HG03095 (cell line): Measurements from ENCODE around the gene TTBK2.
A peak's percentile ranks its signal among the peaks of the same experiment; 100 is the strongest.
"Not testable (repeated sequence)": the region's sequence is repeated elsewhere in the genome, so short reads cannot be mapped to it uniquely, and the experiment has no call there.

Source experiments
- ATAC-seq: cut with Tn5 transposase; IDR thresholded peaks from one replicate; pipeline ENCODE4 v1.9.1; 2021; ENCODE audit warnings: moderate library complexity; ENCODE audit not compliant: unreplicated experiment

TTBK2 gene

DNA sequence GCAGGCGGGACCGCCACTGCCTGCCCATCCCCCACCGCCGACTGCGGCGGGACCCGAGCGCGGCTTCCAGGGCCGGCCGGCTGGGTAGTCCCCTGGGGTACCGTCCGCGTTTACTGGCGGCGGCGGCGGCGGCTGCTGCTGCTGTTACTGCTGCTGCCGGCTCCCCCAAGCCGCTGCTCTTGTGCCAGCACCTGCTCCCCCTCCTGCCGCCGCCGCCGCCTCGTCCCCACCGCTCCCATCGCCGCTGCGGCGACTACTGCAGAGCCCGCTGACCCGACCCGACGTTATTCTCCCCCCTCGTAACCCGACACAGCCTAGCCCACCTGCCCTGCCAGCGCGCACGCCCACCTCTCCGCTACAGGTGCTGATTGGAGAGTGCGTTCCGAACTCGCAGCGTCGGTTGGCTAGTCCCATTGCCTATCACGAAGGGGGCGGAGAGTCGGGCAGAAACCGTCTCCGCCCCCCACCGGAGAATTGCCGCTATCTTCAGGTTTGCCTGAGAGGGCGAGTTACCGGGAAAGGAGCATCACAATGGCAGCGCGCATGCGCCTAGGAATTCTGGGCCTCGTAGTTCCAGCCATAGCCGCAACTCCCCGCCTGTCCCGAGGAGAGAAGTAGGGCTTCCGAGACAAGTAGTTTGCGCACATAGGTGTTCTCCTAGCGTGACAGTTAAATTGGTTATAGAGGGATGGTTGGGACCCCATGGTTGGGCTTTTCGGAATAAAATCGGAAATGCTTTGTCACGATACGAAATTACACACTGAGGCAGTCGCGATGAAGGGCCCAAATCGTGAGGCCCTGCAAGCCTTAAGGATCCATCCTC is at the start of gene TTBK2:
Gene TTBK2, minus strand, starts transcription at position 260 of the 823 bp plus-strand sequence. CDS start 42,161 bp downstream, outside the sequence.
- ATAC-seq, result peak; percentile 90

DNA sequence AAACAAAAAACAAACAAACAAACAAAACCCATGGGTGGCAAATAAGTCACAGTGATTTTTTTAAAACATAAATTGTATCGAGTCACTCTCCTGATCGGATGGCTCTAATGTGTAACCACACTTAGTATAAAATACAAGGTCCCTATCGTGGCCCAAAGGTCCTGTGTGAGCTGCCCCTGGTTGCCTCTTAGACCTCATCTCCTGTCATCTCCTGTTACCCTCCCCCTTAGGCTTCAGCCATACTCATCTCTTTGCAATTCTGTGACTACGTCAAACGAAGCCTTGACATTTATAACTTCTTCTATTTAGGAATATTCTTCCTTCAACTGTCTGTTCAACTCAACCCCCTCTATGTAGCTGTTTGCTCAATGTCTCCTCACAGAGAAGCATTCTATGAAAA is 43.9 kb upstream of the TTBK2 start:
- ATAC-seq, result no peak

DNA sequence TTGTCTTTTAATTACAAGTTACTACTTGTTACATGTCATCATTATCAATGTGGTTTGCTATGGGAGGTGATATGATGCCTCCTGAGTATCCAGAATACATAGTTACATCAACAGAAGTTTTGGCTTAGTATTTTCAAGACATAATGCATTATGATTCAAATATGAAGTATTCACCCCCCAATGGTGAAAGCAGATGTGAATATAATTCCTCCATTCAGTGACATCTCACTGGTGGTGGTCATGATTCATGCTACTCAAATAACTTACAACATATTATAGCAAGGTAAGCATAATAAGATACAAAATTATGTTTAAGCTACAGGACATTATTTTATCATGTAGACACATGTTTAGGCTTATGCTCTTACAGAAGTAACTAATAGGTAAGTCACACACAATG is 34.9 kb upstream of the TTBK2 start:
- ATAC-seq, result no peak

DNA sequence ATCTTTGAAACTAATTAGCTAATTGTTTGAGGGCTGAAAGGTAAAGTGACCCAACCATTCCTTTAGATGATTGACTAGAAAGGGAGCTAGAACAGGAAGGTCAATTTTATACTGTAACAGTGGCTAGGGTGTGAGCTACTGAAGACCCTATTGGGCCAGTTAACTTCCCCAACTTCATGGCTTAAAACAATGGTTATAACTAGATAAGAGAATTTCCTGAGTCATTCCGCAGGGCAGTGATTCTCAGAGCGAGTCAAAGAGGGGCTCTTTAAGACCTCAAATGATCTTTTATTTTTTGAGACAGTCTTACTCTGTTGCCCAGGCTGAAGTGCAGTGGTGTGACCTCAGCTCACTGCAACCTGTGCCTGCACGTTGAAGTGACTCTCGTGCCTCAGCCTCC is 33.7 kb upstream of the TTBK2 start:
- no peak for ATAC-seq

DNA sequence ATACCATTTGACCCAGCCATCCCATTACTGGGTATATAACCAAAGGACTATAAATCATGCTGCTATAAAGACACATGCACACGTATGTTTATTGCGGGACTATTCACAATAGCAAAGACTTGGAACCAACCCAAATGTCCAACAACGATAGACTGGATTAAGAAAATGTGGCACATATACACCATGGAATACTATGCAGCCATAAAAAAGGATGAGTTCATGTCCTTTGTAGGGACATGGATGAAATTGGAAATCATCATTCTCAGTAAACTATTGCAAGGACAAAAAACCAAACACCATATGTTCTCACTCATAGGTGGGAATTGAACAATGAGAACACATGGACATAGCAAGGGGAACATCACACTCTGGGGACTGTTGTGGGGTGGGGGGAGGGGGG is 28.3 kb upstream of the TTBK2 start:
- ATAC-seq, result not testable (repeated sequence)

DNA sequence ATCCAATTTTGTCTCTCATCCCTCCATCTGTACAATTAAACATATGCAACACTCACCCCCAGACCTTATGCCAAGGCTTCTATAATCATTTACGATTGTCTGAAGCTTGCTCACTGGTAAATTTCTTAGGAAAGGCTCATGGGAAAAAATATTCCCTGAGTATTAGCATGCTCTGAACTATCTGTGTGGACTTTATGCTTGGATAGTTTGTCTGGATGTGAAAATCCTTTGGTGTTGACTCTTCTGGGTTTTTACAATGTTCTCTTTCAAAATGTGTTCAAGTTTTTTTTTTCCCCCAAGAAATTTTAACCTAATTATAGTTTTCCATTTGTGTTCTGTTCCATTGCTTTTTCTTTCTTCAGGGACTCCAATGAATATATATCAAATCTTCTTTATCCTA is 19.9 kb upstream of the TTBK2 start:
- ATAC-seq, result no peak

DNA sequence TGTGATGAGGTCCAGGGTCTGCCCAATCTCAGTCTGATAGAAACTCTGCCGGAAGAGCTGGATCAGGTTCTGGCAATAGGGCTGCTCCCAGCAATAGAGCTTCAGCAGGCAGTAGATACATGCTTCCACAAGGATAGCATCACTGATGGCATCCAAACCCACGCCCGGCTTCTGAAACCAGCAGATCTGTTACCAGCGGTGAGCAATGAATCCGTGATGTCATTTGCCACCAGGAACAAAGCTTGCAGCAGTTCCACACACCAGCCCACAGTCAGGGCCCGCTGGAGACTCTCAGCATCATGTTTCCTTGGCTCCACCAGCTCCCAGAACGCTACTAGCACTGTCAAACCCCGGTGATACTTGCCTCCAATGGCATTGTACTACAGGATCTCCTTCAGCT is 19.3 kb upstream of the TTBK2 start:
- ATAC-seq, result no peak

DNA sequence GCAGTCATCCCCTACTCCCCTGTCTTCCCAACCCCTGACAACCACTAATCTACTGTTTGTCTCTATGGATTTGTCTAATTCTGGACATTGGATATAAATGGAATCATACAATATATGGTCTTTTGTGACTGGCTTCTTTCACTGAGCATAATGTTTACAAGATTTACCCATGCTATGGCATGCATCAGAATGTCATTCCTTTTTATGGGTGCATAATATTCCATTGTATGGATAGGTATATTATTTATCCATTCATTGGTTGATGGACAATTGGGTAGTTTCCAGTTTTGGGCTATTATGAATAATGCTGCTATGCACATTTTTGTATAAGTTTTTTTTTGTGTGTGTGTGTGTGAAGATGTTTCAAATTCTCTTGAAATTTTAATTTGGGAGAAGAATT is 16.6 kb upstream of the TTBK2 start:
- no peak for ATAC-seq

DNA sequence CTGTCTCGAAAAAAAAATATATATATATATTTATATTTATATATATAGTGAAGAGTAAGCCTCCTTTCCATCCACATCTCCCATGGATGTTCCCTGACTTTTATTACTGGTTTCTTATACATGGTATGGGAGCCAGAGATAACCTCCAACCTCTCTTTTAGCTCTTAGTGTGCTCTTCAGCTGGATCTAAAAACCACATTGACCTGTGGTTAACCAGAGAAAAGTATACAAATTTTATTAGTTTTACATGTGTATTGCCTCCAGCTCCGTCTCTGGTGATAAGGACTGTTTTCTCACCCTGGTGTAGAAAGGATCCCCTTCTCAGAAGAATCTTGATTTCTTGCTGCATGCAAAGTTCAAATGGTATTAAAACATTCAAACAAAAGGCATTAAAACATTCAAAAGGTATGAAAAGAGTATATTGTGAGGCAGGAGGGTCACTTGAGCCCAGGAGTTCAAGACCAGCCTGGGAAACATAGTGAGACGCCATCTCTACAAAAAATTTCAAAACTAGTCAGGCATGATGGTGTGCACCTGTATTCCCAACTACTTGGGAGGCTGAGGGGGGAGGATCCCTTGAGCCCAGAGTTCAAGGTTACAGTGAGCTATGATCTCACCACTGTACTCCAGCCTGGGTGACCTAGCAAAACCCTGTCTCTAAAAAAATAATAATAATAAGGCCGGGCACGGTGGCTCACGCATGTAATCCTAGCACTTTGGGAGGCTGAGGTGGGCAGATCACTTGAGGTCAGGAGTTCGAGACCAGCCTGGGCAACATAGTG is 13.5 kb upstream of the TTBK2 start:
- ATAC-seq, result no peak

DNA sequence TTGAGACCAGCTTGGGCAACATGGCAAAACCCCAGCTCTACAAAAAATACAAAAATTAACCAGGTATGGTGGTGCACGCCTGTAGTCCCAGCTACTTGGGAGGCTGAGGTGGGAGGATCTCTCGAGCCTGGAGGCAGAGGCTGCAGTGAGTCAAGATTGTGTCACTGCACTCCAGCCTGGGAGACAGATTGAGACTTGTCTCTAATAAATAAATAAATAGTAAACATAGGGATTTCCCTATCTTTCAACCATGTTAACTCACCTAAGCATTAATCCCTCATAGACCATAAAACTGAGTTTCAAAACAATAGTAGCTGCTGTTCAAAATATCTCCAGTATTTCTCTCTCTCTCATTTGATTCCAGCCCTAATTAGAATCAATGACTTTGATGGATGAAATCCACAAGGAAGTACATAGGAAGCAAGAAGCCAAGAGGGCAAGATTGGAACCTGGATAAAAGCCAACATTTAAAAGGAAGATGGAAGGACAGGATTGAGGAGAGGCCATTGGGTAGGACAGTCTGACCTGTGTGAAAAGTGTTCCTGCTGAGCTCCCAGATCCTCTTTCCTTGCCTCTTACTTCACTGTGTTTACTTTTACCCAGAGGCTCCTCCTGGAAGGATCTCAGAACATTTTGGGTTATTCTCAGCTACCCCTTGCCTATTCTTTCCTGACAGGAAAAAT is 12.4 kb upstream of the TTBK2 start:
- ATAC-seq, result no peak

DNA sequence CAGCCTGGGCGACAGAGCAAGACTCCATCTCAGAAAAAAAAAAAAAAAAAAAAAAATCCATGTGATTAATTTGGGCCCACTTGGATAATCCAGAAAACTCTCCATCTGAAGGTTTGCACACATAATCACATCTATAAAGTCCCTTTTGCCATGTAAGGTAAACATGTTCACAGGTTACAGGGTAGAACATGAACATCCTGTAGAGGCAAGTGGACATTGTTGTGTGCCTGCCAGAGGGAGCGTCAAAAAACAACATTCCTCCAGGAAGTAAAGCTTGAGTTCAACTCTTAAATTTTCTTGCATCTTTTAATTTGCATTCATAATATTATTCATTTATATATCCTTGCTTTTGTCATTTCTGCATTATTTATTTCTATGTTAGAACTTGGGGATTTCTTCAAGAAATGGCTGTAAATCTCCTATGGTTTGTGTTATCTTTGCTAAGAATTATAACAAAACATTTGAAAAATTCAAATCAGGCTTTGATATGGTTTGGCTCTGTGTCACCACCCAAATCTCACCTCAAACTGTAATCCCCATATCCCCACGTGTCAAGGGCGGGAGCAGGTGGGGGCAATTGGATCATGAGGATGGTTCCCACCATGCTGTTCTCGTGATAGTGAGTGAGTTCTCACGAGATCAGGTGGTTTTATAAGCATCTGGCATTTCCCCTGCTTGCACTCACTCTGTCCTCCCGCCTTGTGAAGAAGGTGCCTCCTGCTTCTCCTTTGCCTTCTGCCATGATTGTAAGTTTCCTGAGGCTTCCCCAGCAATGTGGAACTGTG is 11.3 kb upstream of the TTBK2 start:
- no peak for ATAC-seq

DNA sequence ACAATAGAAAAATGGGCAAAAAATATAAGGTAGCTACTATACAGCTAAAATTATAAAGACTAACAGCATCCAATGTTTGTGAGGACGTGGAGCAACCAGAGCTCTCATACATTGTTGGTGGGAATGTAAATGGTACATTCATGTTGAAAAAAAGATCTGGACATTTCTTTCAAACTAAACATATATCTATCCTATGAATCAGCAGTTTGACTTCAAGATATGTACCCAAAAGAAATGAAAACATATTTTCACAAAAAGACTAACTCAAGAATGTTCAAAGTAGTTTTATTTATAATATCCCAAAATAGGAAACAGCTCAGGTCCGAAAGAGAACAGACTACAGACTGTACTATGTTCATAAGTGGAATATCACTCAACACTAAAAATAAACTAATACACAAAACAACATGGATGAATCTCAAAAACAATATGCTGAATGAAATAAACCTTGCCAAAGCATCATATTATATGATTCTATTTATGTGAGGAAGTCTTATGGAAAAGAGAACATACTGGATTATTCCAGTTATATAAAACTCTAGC is 8.8 kb upstream of the TTBK2 start:
- ATAC-seq, result no peak

DNA sequence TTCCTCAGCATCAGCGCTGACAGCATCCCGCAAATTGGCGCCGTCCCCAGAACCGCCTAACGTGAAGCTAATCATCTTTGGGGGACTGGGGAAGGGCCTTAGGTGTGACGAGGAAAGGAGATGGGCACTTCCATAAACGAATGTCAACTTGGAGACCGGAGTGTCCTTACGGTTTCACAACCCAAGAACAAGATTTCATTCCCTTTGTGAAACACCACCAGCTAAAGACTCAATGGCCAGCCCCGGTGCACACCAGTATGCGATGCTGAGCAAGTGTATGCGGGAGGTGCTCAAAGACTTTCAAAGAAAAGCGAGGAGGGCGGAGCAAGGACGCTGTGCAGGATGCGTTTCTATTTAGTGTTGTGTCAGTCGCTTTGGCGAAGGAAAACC is 759 bp upstream of the TTBK2 start:
- no peak for ATAC-seq

DNA sequence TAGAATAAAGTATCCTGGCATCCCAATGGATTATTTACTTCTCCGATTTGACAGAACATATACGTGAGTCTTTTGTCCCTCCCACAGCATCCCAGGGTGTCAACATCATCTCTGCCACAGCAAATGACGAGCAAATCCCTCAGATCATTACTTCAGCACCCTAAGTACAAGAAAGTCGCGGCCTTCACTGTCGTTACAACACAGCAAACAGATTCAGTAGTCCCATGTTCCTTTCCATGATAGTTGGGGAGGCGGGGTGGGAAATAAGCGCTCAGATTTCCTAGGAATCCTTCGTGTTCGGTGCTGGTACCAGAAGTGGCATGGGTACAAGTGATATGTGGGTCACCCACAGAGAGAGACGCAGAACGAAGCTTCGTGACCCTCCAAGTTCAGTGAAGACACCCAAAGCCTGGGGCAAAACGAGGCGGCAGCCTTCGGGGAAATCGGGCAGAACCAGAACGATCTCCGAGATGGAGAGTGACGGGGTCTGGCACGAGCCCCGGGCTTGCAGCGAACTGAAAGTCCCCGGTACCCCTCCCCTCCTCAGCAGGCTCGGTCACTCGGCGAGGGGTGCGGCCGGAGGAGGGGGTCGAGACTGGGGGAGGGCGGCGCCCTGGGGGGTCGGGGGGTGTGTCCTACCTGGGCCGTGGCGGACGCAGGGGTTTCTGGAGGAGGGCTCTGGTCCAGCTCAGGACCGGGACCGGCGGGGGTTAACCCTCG is 619 bp downstream of the TTBK2 start:
- ATAC-seq, result peak; percentile 9

DNA sequence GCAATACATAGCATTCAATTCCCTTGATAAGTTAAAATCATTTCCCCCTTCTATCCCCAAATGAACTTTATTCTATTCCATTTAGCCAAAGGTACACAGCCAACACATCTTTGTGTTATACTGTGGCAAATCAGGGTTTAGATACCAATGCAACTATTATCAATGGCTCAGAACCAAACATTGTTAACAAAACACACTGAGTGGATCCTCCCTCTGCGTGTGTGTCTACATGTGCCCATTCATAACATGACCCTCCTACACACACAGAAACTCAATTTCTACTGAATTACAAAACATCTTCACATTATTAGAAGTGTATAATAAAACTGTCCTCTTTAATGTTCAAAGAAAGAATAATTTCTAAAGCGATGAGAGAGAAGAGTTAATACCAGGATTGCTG is 1.3 kb downstream of the TTBK2 start:
- no peak for ATAC-seq

DNA sequence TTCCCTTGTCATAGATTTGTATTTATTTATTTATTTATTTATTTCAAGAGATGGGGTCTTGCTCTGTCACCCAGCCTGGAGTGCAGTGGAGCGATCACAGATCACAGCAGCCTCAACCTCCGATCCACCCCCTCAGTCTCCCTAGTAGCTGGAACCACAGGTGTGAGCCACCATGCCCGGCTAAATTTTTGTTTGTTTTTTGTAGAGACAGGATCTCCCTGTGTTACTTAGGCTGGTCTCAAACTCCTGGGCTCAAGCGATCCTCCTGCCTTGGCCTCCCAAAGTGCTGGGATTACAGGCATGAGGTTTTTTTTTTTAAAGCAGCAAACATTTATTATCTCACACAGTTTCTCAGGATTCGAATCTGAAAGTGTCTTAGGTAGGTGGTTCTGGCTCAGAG is 2.5 kb downstream of the TTBK2 start:
- ATAC-seq, result no peak

DNA sequence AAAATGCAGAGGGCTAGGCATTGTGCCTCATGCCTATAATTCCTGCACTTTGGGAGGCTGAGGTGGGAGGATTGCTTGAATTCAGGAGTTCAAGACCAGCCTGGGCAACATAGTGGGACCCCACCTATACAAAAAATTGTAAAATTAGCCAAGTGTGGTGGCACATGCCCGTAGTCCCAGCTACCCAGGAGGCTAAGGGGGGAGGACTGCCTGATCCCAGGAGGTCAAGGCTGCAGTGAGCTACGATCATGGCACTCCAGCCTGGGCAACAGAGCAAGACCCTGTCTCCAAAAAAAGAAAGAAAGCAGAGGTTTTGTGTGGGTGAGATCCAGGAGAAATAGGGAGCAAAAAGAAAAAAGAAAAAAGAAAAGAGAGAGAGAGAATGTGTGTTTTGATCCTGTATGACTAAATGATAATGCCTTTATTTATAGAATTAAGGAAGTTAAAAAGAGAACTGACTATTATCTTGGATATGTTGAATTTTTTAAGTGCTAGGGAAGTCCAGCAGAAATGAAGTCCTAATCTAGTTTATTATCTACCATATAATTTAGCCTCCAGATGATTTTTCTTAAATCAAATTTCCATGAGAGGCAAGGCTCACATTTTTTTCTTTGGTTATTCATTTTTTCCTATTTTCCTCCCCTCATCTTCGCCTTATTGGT is 4.8 kb downstream of the TTBK2 start:
- ATAC-seq, result no peak

DNA sequence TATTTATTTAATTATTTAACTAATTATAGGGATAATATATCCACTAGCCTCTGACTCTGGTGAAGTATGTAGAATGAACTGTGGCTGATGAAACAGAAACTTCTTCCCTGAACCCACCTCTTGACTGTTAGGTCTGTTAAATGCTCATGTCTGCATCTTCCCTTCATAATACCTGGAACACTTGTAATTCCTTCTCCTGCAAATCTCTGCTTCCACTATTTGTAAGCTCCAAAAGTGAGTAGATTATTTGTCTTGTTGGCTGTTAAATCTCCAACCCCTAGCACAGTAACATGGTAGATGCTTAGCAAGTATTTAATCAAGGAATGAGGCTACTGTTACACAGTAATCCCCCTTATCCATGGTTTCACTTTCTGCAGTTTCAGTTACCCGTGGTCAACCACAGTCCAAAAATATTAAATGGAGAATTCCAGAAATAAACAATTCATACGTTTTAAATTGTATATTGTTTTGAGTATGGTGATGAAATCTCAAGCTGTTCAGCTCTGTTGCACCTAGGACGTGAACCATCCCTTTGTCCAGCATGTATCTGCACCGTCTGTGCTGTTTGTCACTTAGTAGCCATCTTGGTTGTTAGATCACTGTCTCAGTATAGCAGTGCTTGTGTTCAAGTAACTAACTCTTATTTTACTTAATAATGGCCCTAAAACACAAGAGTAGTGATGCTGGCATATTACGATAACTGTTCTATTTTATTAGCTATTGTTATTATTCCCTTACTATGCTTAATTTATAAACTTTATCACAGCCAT is 5.7 kb downstream of the TTBK2 start:
- ATAC-seq, result no peak
